Liver (tissue), 3 donors: ENCODE measurements around the gene TFAP2B.

Experiments used
- EGR1 ChIP-seq, 2 donors: IDR thresholded peaks; 2 replicates each; pipeline ENCODE4 v1.6.1; 2016 to 2018; ENCODE audit warnings: antibody characterized with exemption in 2 of 2, low read depth in 2 of 2
- GABPA ChIP-seq, 2 donors: IDR thresholded peaks in 1 of 2; conservative IDR thresholded peaks in 1 of 2; 2 replicates each; pipeline ENCODE4 v1.6.1; 2016; ENCODE audit warnings: antibody characterized with exemption in 2 of 2, mild to moderate bottlenecking in 1 of 2, moderate library complexity in 1 of 2
- JUND ChIP-seq, 2 donors: IDR thresholded peaks; 2 replicates each; pipeline ENCODE4 v1.6.1; 2016; ENCODE audit warnings: antibody characterized with exemption in 2 of 2
- NR2F2 ChIP-seq: IDR thresholded peaks from 2 replicates; pipeline ENCODE4 v1.6.1; 2016; ENCODE audit warnings: antibody characterized with exemption
- RAD21 ChIP-seq, 2 donors: IDR thresholded peaks; 2 replicates each; pipeline ENCODE4 v1.6.1; 2016; ENCODE audit warnings: antibody characterized with exemption in 2 of 2, mild to moderate bottlenecking in 2 of 2
- SP1 ChIP-seq: IDR thresholded peaks from 2 replicates; pipeline ENCODE4 v1.6.1; 2018; ENCODE audit warnings: antibody characterized with exemption, mild to moderate bottlenecking
- TAF1 ChIP-seq: conservative IDR thresholded peaks from 2 replicates; pipeline ENCODE4 v1.6.1; 2016; ENCODE audit warnings: antibody characterized with exemption, mild to moderate bottlenecking
- YY1 ChIP-seq: IDR thresholded peaks from 2 replicates; pipeline ENCODE4 v1.6.1; 2016; ENCODE audit warnings: antibody characterized with exemption, mild to moderate bottlenecking
- TF ChIP-seq, protein P1 (sequence below): fragments of 150-350 bp; IDR thresholded peaks from 2 replicates; pipeline ENCODE4 v1.5.1; 2017; ENCODE audit warnings: improper control_type of control experiment, low read depth, low read length; ENCODE audit not compliant: missing input control
- TF ChIP-seq, protein P2 (sequence below): IDR thresholded peaks from 2 replicates; pipeline ENCODE4 v1.6.1; 2016; ENCODE audit warnings: antibody characterized with exemption
- TF ChIP-seq, protein P3 (sequence below): IDR thresholded peaks from 2 replicates; pipeline ENCODE4 v1.6.1; 2016; ENCODE audit warnings: antibody characterized with exemption
- TF ChIP-seq, protein P4 (sequence below): IDR thresholded peaks from 2 replicates; pipeline ENCODE4 v1.6.1; 2016; ENCODE audit warnings: antibody characterized with exemption
- donor health status: healthy.
- donor health status: healthy.

DNA sequence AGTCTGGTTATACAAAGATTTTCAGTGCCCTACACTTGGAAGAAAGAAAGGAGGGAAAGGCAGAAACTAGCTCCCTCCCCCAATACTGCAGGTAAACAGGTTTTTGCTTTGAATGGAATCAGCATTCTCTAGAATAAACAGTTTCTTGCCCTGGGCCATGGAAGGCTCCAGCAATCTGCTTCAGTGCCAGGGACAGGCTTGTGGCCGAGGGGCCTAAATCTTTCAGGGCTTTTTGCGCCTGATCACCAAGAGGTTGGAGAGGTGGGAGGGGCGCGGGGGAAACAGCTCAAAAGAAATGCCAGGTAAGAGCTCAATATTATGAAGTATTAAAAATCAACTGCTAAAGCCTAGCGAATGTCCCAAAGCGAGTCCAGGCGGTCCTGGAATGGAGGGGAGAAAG lies 23.8 kb downstream of the TFAP2B start:
- TF ChIP-seq, protein P1, sequence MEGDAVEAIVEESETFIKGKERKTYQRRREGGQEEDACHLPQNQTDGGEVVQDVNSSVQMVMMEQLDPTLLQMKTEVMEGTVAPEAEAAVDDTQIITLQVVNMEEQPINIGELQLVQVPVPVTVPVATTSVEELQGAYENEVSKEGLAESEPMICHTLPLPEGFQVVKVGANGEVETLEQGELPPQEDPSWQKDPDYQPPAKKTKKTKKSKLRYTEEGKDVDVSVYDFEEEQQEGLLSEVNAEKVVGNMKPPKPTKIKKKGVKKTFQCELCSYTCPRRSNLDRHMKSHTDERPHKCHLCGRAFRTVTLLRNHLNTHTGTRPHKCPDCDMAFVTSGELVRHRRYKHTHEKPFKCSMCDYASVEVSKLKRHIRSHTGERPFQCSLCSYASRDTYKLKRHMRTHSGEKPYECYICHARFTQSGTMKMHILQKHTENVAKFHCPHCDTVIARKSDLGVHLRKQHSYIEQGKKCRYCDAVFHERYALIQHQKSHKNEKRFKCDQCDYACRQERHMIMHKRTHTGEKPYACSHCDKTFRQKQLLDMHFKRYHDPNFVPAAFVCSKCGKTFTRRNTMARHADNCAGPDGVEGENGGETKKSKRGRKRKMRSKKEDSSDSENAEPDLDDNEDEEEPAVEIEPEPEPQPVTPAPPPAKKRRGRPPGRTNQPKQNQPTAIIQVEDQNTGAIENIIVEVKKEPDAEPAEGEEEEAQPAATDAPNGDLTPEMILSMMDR: no peak
- TF ChIP-seq GABPA (IDR thresholded peaks at IDR 0.05 in 1 of 2, conservative IDR thresholded peaks at IDR 0.05 in 1 of 2): no peak
- TF ChIP-seq TAF1: no peak
- TF ChIP-seq RAD21 (IDR thresholded peaks at IDR 0.05): no peak
- TF ChIP-seq NR2F2: no peak
- TF ChIP-seq, protein P2, sequence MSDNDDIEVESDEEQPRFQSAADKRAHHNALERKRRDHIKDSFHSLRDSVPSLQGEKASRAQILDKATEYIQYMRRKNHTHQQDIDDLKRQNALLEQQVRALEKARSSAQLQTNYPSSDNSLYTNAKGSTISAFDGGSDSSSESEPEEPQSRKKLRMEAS: no peak
- TF ChIP-seq, protein P3, sequence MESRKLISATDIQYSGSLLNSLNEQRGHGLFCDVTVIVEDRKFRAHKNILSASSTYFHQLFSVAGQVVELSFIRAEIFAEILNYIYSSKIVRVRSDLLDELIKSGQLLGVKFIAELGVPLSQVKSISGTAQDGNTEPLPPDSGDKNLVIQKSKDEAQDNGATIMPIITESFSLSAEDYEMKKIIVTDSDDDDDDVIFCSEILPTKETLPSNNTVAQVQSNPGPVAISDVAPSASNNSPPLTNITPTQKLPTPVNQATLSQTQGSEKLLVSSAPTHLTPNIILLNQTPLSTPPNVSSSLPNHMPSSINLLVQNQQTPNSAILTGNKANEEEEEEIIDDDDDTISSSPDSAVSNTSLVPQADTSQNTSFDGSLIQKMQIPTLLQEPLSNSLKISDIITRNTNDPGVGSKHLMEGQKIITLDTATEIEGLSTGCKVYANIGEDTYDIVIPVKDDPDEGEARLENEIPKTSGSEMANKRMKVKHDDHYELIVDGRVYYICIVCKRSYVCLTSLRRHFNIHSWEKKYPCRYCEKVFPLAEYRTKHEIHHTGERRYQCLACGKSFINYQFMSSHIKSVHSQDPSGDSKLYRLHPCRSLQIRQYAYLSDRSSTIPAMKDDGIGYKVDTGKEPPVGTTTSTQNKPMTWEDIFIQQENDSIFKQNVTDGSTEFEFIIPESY: no peak
- TF ChIP-seq, protein P4, sequence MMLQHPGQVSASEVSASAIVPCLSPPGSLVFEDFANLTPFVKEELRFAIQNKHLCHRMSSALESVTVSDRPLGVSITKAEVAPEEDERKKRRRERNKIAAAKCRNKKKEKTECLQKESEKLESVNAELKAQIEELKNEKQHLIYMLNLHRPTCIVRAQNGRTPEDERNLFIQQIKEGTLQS: no peak
- TF ChIP-seq EGR1 (IDR thresholded peaks at IDR 0.05; ENCODE audit: low read depth in 2 of 2): no peak
- no peak for TF ChIP-seq JUND (IDR thresholded peaks at IDR 0.05)
- TF ChIP-seq YY1: no peak
- no peak for TF ChIP-seq SP1
